Measurements from ENCODE around the gene PPM1H.
"Not testable (repeated sequence)": the region's sequence is repeated elsewhere in the genome, so short reads cannot be mapped to it uniquely, and the experiment has no call there.

Gene PPM1H

DNA sequence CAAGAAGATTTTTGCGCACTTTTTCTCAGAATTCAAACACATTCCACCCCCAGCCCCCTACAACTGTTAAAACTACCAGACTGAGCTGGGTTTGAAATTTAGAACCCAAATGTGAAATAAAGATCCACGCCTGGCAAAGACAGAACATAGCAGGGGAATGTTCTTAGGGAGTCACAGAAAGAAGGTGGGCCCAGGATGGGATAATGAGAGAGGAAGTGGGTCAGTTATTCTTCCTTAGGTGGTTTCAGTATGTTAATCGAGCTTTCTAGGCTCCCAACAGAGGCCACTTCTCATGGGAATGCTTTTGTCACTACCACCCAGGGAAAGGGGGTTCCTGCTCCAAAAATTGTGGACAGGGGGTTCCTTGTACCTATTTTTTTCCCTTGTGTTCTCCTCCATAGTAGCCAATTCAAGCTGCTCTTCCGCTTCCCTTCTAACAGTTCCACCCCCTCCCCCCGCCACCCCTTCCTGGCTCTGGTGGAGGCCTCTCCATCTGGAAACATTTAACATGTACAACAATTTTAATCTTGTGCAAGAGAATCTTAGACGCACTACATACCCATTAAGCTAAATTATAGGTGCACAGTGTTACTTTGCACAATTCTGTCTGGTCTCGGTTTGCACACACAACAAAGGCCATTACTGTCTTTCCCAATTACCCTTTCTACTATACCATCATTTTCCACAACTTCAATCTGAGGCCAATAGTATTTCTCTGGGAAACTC lies 250.2 kb downstream of the PPM1H start:
- no peak for DNase-seq (ENCODE audit: low spot score)

DNA sequence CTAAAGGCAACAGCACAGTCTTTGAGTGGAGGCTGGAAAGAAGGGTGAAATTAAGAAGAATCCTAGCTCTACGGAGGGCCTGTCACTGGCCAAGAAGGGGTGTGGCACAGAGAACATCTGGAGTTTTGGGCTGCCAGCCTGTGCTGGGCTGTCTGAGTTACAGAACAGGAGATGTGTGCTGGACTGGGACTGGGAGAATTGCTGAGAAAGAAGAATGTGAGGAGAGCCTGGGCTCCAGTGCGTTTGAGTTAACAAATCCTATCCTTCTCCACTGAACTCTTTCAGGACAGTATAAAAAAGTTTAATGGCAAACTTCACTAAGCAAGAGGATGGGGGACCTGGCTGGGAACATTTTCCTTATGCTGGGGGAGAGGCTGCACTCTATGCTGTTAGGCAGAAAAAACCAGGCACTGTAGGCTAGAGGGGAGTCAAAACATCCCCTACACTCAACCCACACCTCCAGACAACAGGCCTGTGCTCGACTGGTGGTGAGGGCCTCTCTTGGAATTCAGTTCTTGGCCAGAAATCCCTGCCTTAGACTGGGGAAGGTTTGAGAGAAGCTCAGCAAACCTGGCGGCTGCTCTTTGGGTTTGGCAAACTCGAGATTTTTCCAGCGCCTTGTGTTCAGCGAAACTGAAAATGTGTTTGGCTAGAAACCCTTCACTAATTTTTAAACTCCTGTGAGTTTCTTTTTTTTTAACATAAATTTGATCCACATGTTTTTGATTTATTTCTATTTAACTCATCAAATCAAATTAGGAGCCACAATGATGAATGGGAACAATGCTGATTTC lies 251.0 kb downstream of the PPM1H start:
- DNase-seq (ENCODE audit: low spot score), result peak; percentile 23

DNA sequence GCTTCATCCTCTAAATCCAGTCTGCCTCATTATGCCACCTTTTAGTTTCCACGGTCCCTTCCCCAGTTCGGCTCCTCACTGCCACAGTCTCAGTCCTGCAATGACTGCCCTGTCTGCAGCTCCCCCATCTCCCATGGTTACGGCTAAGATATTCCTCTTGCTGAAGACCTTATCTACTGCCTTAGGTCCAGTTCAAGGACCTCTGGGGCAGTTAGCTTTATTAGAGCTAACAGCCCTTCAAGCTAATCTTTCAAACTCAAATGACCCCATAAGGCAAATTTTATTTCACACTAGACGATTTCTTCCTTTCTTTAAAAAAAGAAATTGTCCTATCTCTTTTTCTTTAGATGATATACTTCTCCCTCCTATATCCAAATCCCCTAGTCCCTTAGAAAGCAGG lies 253.6 kb downstream of the PPM1H start:
- no peak for DNase-seq (ENCODE audit: low spot score)

DNA sequence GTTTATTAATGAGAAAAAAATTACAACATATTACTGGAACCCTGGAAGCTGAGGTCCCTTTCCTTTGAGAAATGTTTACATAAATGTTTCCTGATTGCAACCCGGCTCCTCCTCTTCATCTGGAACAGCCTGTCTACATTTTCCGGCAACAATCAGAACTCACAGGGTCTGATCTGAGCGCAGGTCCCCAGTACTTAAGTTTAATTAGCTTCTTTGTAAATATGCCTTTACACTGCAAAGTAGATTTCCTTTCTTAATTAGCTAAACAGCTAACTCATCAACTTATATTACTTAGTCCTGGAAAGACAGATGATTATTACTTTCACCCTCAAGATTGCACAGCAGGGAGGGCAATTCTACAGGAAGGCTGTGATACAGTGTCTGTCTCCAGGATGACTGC lies 255.3 kb downstream of the PPM1H start:
- DNase-seq (ENCODE audit: low spot score), result no peak

DNA sequence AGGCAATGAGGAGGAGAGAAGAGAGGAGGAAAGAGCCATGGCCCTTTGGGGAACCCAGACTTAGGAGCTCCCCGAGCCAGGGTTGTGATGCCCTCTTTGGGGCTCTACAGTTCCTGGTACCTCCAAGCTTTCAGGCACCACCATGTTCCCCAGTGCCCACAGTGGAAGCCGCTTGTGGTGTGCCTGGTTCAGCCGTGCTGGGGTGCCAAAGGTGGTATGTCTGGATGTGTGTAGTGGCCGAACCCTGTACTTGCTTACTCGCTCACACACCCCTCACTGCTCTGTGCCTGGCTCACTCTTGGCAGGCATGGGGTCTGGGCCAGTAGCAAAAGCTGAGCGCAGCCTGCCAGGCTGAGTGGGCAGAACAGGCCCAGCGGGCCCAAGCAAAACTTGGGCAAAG lies 257.6 kb downstream of the PPM1H start:
- no peak for DNase-seq (ENCODE audit: low spot score)

DNA sequence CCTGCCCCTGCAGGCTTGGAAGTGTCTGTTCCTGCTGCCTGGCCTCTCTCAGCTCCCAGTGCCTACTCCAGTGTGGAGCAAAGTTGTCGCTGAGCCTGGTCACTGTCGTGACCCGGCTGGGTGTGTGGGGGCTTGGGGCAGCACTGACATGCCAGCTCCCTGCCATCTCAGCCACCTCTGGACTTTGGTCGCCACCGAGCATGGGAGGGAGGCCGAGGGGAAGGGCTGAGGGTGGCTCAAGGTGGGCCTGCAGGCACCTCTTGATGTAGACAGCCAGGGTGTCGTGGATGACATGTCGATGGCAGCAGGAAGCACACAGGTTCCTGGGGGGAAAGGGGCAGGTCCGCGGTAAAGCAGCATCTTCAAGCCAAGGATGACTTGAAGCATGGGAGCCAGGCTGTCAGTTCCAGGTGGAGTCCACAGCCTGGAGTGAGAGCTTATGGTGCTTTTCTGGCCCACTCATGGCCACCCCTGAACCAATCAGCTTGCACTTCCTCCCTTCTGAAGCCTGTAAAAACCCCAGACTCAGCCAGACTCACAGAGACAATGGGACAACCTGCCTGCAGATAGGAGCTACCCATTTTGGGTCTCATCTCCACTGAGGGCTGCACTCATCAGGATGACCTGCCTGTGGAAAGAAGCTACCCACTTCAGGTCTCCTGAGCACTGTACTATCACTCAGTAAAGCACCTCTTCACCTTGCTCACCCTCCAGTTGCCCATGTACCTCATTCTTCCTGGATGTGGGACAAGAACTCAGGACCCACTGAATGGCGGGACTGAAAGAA lies 258.2 kb downstream of the PPM1H start:
- no peak for DNase-seq (ENCODE audit: low spot score)

DNA sequence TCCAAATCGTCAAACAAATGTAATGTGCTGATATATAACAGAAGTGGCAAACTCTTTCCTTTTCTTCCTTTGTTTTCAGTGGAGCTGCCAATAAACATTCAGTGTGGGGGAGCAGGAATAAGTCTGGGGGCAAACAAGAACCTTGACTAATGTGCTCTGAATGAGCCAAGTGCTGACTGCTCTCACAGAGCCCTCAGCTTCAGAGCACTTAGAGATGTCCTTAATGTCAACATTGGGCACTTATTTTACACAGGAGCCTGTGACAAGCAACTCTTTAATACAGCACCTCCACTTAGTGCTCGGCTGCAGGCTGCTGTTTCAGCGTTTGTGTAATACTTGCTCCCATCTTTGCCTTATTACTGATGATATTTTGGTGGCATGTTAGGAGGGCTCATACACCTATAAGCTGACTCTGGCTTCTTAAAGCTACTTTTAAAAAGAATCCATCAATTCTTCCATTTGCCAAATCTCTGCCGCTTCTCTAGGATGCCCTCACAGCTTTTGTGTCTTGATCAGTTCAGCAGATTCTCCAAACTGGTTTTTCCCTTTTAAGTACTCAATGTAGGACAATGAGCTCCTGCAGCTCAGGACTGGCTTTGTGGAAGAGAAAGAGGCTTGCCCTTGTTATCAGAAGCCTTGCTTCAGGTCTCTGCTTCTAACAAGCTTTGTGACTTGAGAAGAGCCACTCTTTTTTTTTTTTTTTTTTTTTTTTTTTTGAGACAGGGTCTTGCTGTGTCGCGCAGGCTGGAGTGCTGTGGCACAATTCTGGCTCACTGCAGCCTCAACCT lies 261.7 kb downstream of the PPM1H start:
- DNase-seq (ENCODE audit: low spot score), result peak; percentile 16

DNA sequence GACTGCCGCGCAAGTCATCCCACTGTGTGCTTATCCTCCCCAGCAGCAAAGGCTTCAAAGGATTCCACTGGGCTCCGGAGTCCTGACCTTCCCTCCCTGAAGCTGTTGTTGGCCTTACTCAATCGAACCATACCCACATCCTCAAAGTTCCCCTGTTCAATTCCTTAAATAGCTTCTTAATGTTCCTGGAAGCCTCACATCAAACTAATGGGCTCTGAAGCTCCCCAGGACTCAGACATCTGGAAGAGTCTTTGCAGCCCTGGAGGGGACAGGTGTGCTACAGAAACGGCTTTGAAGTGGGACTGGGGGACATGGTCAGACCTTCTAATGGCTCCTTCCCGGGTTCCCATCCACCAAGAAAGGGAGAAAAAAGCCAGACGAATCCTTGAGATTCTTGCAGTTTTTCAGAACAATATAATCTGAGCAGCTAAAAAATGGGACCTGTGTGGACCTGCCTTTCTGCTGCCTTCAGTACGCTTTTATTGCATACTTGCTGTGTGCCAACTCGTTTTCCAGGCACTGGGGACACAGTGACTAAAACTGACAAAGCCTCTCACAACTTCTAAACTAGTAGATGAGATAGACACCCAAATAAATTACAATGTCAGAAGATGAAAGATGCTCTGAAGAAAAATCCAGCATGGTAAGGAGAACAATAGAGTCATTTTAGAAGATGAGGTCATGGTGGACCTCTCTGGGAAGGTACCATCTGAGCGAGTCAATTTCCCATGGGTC lies 263.8 kb downstream of the PPM1H start:
- no peak for DNase-seq (ENCODE audit: low spot score)

DNA sequence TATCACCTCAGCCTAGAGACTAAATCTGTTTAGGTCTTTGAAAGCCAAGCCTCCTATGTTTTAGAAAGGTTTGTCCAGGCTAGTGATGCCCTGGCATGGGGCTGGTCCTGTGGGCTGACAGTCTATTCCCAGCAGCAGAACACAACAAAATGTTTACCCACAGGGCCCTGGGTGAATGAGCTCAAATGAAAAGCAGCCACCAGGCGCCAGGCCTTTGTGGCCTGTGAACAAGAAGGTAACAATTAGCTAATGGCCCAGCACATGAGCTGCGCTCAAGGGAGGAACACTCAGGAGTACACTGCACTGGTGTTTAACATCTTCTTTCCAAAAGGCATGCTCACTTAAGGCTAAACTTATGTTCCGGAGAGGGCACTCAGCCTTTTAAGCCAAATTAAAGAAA lies 266.2 kb downstream of the PPM1H start:
- DNase-seq (ENCODE audit: low spot score), result no peak

DNA sequence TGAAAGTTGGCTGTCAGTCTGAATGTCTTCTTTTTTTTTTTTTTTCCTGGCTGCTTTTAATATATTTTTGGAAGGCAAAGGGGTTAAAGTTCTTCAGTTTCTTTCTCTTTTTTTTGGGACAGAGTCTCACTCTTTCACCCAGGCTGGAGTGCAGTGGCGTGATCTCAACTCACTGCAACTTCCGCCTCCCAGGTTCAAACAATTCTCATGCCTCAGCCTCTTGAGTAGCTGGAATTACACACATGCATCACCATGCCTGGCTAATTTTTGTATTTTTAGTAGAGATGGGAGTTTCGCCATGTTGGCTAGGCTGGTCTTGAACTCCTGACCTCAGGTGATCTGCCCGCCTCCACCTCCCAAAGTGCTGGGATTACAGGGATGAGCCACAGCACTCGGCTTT lies 270.0 kb downstream of the PPM1H start:
- not testable (repeated sequence) for DNase-seq (ENCODE audit: low spot score)

DNA sequence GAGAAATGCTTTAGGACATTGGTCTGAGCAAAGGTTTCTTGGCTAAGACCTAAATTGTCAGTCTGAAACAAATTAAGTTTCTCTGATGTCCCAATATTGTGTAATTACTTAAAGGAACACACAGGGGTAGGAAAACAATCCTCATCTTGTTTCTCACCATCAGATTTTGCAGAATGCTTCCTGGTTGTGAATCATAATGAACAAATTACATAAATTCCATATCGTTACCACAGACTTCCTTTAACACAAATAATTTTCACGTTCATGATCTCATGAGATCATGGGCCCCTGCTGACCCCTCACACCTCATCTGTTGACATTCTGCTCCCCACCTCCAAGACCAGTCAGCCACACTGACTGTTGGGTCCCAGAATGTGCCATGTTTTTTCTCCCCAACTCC lies 274.2 kb downstream of the PPM1H start:
- no peak for DNase-seq (ENCODE audit: low spot score)

DNA sequence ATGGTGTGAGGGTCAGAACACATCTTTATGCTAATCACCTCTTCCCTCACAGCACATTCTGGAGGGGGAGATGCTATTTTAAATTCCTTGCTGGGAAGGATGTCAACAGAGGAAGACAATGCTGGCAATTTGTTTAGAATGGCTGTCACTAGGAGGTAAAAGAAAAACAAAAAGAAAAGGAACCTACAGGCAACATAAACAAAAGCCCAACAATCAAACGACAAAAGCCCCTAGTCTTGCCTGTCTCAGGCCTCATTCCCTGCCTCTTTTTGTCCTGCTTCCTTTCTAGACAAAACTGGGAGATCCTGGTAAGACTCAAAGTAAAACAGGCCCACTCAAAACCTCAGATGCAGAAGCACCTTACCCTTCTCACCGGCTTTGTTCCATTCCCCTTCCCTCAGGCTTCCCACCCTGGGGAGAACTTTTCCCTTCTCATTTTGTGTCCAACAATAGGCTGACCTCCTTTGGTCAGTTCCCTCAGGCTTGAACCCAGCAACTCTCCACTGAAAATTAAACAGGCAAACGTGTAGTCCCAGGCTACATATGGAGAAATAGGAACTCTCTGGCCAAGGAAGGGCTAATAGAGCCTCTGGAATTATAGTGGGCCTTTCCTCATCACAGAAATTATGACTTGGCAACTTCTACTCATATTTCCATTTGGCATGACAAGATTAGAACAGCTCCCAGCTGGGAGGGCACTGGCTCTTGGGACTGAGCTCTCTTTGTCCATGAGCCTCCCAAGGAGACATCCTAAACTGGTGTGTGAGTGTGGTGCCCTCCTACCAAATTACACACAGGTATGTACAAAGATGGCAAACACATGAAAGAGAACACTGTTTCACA lies 275.3 kb downstream of the PPM1H start:
- DNase-seq (ENCODE audit: low spot score), result peak; percentile 60

DNA sequence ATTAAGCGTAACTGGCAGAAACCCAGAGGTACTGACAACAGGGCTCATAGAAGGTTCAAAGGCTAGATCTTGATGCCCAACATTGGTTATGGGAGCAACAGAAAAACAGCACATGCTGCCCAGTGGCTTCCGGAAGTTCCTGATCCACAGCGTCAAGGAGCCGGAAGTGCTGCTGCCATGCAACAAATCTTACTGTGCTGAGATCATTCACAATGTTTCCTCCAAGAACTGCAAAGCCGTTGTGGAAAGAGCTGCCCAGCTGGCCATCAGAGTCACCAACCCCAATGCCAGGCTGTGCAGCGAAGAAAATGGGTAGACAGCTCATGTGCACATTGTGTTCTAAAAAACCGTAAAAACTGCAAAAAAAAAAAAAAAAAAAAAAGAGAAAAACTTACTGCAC lies 276.0 kb downstream of the PPM1H start:
- DNase-seq (ENCODE audit: low spot score), result no peak

DNA sequence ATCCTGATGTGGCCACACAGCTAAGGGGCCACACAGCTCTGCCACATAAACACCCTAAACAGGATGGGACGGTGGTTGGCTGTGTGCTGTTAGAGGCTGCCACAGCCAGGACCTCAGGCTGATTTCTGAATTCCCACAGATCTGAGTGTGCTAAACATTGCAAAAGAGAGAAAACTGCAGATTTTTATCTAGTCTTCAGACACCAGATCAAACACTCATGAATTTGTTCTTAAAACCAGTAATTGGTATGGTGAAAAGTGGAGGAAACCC lies 277.7 kb downstream of the PPM1H start:
- DNase-seq (ENCODE audit: low spot score), result no peak

DNA sequence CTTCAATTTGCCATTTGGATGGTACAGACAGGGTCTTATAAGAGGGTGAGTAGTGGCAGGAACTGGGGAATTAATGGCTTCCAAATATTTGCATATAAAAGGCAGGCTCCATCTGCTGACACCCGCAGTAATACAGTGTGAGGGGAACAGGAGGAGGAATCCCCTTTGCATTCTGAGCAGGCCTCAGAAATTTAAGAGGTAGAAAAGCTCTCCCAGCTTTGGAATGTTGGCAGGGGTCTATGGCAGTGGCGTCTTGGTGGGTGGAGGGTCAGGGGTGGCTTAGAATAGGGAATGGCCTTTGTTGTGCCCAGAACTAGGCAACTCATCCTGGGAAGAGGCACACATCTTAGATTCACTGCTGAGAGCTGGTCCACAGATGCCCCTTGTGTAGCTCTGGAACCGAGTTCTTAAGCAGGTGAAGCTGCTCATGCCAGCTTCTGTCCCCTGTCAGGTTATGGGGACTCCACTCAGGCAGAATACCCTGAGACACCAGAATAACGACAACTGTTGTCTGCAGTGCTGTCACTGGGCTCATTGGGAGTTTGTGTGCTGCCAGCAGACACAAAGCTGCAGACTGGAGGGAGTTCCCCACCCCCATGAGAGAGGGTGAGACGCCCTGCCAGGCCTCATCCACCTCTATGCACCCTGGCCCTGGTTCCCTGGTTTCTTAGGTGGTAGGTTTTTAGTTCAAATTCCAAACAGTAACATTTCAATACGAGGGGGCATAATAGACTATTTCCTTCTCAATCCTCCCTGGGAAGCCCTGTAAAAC lies 278.2 kb downstream of the PPM1H start:
- DNase-seq (ENCODE audit: low spot score), result no peak

DNA sequence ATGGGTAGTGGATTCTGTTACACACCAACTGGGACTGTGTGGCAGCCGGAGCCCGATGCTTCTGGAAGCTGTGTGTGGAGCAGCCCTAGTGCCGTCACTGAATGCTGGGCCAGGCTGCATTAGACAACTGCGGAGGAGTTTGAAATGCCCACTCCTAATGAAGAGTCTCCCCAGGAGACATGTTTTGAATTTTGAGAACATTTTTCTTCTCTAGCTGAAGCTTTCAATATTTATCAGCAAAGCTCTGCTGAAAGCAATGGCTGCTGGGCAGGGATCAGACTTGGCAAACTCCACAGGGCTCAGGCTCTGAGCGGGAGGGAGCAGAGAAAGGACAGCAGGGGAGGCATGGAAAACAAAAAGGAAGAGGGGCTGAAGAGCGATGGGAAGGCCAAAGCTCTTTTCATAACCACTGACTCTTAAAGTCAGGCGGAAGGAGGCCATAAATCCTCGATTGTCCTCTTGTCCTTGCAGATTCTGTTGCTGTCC lies 279.2 kb downstream of the PPM1H start:
- DNase-seq (ENCODE audit: low spot score), result no peak

DNA sequence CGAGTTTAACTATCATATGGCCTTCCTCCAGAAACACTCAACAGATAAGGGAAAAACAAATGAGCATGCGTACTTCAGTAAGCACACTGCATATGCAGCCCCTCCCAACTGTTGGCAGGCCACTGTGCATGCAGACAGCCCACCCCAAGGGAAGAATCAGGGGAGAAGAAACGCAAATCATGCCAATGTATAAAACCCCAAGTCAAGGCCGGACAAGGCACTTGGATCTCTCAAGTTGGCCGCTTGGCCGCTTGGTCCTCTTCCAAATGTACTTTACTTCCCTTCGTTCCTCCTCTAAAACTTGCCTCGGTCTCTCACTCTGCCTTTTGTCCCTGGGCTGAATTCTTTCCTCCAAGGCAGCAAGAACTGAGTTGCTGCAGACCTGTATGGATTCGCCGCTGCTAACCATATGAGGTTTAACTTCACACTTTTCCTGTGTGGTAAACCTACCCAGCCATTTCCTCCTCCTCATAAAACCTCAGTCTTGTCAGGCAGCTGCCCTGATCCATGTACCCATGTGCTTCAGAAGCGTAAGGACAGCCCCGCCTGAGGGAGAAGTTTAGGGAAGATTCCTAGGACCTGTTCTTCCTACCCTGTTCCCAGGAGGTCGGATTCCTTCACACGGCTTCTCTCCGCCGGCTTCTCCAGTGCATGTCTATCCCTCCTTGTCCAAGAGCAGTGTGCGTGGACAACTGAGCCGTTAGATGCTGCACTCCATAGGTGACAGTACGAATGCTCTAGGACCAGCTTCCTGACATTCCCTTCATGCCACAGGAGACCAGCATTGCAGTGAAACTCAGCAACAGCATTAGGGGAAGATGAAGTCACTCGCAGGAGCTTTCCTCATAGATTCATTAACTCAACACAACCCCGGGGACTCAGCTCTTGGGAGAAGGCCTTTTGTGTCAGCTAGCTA lies 280.4 kb downstream of the PPM1H start:
- DNase-seq (ENCODE audit: low spot score), result no peak

DNA sequence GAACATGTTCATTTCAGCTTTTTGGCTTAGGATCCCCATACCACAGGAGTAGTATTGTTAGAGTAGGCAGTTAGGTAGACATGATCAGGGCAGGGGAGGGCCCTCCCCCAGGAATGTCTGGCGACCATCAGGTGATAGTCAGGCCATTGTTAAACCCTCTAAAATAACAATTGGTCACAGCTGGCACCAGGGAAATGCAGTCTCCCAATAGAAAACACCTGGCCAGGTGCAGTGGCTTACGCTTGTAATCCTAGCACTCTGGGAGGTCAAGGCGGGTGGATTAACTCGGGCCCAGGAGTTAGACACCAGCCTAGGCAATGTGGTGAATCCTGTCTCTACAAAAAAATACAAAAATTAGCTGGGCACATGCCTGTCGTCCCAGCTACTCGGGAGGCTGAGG lies 281.2 kb downstream of the PPM1H start:
- peak; percentile 55 for DNase-seq (ENCODE audit: low spot score)

DNA sequence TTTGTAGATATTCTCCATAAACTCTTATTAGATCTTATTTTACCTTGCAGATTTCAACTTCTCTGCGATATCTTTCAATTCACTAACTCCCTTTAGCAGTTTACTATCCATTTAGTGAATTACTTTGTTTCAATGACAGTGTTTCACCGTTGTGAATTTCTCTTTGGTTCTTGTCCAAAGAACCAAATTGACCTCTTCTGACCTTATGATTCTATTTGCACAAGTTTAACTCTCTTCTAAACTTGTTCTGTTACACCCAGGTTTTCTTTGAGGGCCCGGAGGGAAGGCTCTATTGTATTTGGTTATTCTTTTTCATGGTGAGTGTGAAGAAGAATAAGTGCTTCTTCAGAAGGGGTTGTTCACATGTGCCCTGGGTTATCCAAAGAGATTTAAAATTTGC lies 281.6 kb downstream of the PPM1H start:
- no peak for DNase-seq (ENCODE audit: low spot score)
